Gastroesophageal sphincter (tissue), 3 donors: Measurements from ENCODE around the gene SLC13A4.

ENCODE experiments used
- CTCF ChIP-seq, 4 experiments: fragments of 200-600 bp in 2 of 4; fragments of 450-650 bp in 2 of 4; sonication (generic) in 1 of 4; IDR thresholded peaks; one replicate each; pipeline ENCODE4 v1.5.1; 2017 to 2019; ENCODE audit warnings: antibody characterized with exemption in 4 of 4, mild to moderate bottlenecking in 2 of 4, moderate library complexity in 2 of 4
- POLR2A ChIP-seq, 2 donors: fragments of 450-650 bp; IDR thresholded peaks; one replicate each; pipeline ENCODE4 v1.6.1; 2017; ENCODE audit warnings: antibody characterized with exemption in 2 of 2, mild to moderate bottlenecking in 2 of 2, moderate library complexity in 1 of 2
- POLR2AphosphoS5 ChIP-seq: sonication (generic); formaldehyde crosslinking; IDR thresholded peaks from one replicate; pipeline ENCODE4 v1.6.1; 2017; ENCODE audit warnings: antibody characterized with exemption

- no peak for TF ChIP-seq CTCF (IDR thresholded peaks at IDR 0.05)
- TF ChIP-seq POLR2AphosphoS5, result no peak
- no peak for TF ChIP-seq POLR2A (IDR thresholded peaks at IDR 0.05)
These were observed 1.7 kb downstream of the SLC13A4 start for GRCh38 chr7:135726276-135726788.
